Hepatocyte (in vitro differentiated cells): ENCODE results near the gene XIRP2.

Experiments used
- CTCF ChIP-seq: fragments of 200-600 bp; sonication (generic); IDR thresholded peaks from 2 replicates; pipeline ENCODE4 v1.5.1; 2016; ENCODE audit warnings: antibody characterized with exemption, mild to moderate bottlenecking; ENCODE audit not compliant: poor library complexity
- EZH2 ChIP-seq: fragments of 200-600 bp; sonication (generic); IDR thresholded peaks from 2 replicates; pipeline ENCODE4 v1.6.1; 2016; ENCODE audit warnings: antibody characterized with exemption, mild to moderate bottlenecking, borderline replicate concordance
- EZH2phosphoT487 ChIP-seq: fragments of 200-600 bp; sonication (generic); IDR thresholded peaks from one replicate; pipeline ENCODE4 v1.6.1; 2018; ENCODE audit warnings: antibody characterized with exemption, mild to moderate bottlenecking, low read depth, moderate library complexity; ENCODE audit not compliant: unreplicated experiment, severe bottlenecking

GRCh38 chr2:166924967-166925366 is 36.7 kb downstream of the XIRP2 start:
- TF ChIP-seq CTCF: no peak
- TF ChIP-seq EZH2phosphoT487: no peak
- TF ChIP-seq EZH2: no peak
